Keratinocyte (primary cell): Measurements from ENCODE around the gene C1orf174. TPM values are rescaled to one million over a fixed set of nuclear protein-coding genes. Genes with fewer than 3 reads are reported as not detected.
"Not testable (repeated sequence)": the region's sequence is repeated elsewhere in the genome, so short reads cannot be mapped to it uniquely, and the experiment has no call there.

Experiments used
- DNase-seq: peaks from one replicate; pipeline ENCODE4 v3.0.0-alpha.2; 2011; ENCODE audit warnings: low read depth, missing footprints, low spot score
- FAIRE-seq: peaks from 2 replicates; lab custom pipeline; 2011; peaks lifted over from hg19 to GRCh38; lab: Jason Lieb, UNC
- H2AFZ ChIP-seq: 2 replicates; pipeline ENCODE4 v1.6.0; 2012; ENCODE audit warnings: low read length, control low read depth, inconsistent platforms; ENCODE audit not compliant: control insufficient read depth
- H3K27ac ChIP-seq: 2 replicates; pipeline ENCODE4 v1.5.1; 2011; ENCODE audit warnings: low read length; ENCODE audit not compliant: control insufficient read depth, insufficient read depth
- H3K27me3 ChIP-seq: 3 replicates; pipeline ENCODE4 v1.6.0; 2011; ENCODE audit warnings: low read length; ENCODE audit not compliant: control insufficient read depth, insufficient read depth; ENCODE audit errors: extremely low read depth
- H3K36me3 ChIP-seq, 2 experiments: 2 replicates in 1 of 2; 3 replicates in 1 of 2; pipeline ENCODE4 v1.5.1; 2011; ENCODE audit warnings: low read length in 2 of 2, mild to moderate bottlenecking in 1 of 2; ENCODE audit not compliant: control insufficient read depth in 2 of 2, insufficient read depth in 2 of 2; ENCODE audit errors: extremely low read depth in 1 of 2
- H3K4me1 ChIP-seq: 3 replicates; pipeline ENCODE4 v1.5.1; 2011; ENCODE audit warnings: low read length; ENCODE audit not compliant: control insufficient read depth, insufficient read depth; ENCODE audit errors: extremely low read depth
- H3K4me2 ChIP-seq: 3 replicates; pipeline ENCODE4 v1.6.0; 2011; ENCODE audit warnings: low read depth, low read length; ENCODE audit not compliant: control insufficient read depth, insufficient read depth; ENCODE audit errors: extremely low read depth
- H3K4me3 ChIP-seq, 3 experiments: fragments of 200-600 bp in 1 of 3; sonication (generic) in 1 of 3; 2 replicates in 2 of 3; 3 replicates in 1 of 3; pipeline ENCODE4 v1.5.1; 2011 to 2016; ENCODE audit warnings: low read length in 3 of 3, mild to moderate bottlenecking in 3 of 3, control low read depth in 2 of 3, inconsistent platforms in 1 of 3, low read depth in 1 of 3, mixed read lengths in 1 of 3, mixed run types in 1 of 3, moderate library complexity in 1 of 3; ENCODE audit not compliant: control insufficient read depth in 2 of 3, insufficient read depth in 2 of 3; ENCODE audit errors: extremely low read depth in 1 of 3
- H3K79me2 ChIP-seq: 2 replicates; pipeline ENCODE4 v1.6.0; 2012; ENCODE audit warnings: low read length; ENCODE audit not compliant: control insufficient read depth, insufficient read depth
- H3K9ac ChIP-seq: 3 replicates; pipeline ENCODE4 v1.6.0; 2011; ENCODE audit warnings: low read length; ENCODE audit not compliant: control insufficient read depth, insufficient read depth; ENCODE audit errors: extremely low read depth
- H3K9me1 ChIP-seq: 3 replicates; pipeline ENCODE4 v1.6.0; 2011; ENCODE audit warnings: low read length; ENCODE audit not compliant: control insufficient read depth, insufficient read depth; ENCODE audit errors: extremely low read depth
- H3K9me3 ChIP-seq: 2 replicates; pipeline ENCODE4 v1.5.1; 2012; ENCODE audit warnings: low read depth, low read length; ENCODE audit not compliant: control insufficient read depth
- H4K20me1 ChIP-seq: 3 replicates; pipeline ENCODE4 v1.6.0; 2011; ENCODE audit warnings: low read length; ENCODE audit not compliant: control insufficient read depth, insufficient read depth; ENCODE audit errors: extremely low read depth
- EZH2 ChIP-seq: IDR thresholded peaks from one replicate; pipeline ENCODE4 v1.6.1; 2012; ENCODE audit warnings: inconsistent platforms, mild to moderate bottlenecking, low read length, moderate library complexity
- dilution Hi-C: fragments of 300-500 bp; cut with MboI; formaldehyde crosslinking; loops from one replicate; pipeline ENCODE4 v1.7.0; 2020; ENCODE audit warnings: low sequenced_read_pairs; ENCODE audit not compliant: extremely low pct_ligation_motif_present
- polyA plus RNA-seq, 5 experiments: library from polyadenylated mRNA; depleted of rRNA in 3 of 5; stranded (reverse) in 3 of 5; stranded (forward) in 1 of 5; unstranded in 1 of 5; fragments of >200 nt; gene quantifications; 1 replicate in 1 of 5; 2 replicates in 3 of 5; 3 replicates in 1 of 5; pipeline versions ENCODE4 v1.2.1 to v1.2.3, GENCODE V29; 2011 to 2012; ENCODE audit warnings: missing spikeins in 2 of 5, low read depth in 1 of 5, low replicate concordance in 1 of 5
- TF ChIP-seq, protein P1 (sequence below), 3 experiments: IDR thresholded peaks in 1 of 3; conservative IDR thresholded peaks in 1 of 3; optimal IDR thresholded peaks in 1 of 3; 2 replicates in 2 of 3; 3 replicates in 1 of 3; pipeline versions ENCODE3 to v1.5.1; 2011; ENCODE audit warnings: low read length in 3 of 3, mild to moderate bottlenecking in 3 of 3, moderate library complexity in 2 of 3, control low read depth in 1 of 3, inconsistent platforms in 1 of 3; ENCODE audit not compliant: insufficient read depth in 2 of 3; ENCODE audit errors: extremely low read depth in 1 of 3

Gene C1orf174
- polyA plus RNA-seq, 1 donor (not counting 4 experiments of a cell fraction or from before 2014, with no cell fraction given): 26.8 TPM

DNA sequence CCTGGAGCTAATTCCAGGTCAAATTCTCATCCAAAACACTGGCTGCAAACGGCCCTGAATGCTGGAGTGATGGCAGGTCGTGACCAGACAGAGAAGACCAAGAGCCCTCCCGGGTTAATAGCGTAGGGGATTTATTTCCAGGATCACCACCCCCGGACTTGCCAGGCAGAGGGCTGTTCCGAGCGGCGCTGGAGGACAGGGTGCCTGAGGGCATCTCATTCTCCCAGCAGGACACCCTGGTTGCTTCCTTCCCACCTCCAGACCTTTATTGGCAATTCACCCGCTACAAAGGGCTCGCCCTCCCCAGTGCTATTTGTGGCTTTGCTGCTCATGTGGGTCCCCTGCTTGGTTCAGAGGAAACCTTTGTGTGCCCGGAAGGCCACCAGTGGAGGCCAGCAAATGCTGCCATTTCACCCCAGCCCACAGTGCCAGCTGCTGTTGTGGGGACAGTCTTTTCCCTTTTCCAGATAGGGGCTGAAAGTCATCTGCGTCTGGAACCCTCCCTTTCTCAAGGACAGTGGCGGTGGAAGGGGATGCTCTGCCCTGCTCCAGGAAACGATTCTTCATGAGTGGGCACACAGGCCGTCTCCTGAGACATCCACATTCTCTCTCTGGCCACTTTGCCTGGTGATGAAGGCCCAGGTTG, 19.0 kb upstream of the C1orf174 start:
- H3K36me3 ChIP-seq: no peaks in the 10 kb centered on the region
- H3K9me1 ChIP-seq: no peaks in the 10 kb centered on the region
- DNase-seq (no peak), FAIRE-seq (no peak)
- H3K79me2 ChIP-seq: no peaks in the 10 kb centered on the region
- H3K4me2 ChIP-seq: no peak overlapping the region
- H3K9me3 ChIP-seq: no peaks in the 10 kb centered on the region
- dilution Hi-C loops: no loop called here
- no peak overlapping the region for H3K27ac ChIP-seq
- no peak overlapping the region for H3K4me3 ChIP-seq
- no peak overlapping the region for H2AFZ ChIP-seq
- no peak overlapping the region for H3K9ac ChIP-seq
- TF ChIP-seq, protein P1, sequence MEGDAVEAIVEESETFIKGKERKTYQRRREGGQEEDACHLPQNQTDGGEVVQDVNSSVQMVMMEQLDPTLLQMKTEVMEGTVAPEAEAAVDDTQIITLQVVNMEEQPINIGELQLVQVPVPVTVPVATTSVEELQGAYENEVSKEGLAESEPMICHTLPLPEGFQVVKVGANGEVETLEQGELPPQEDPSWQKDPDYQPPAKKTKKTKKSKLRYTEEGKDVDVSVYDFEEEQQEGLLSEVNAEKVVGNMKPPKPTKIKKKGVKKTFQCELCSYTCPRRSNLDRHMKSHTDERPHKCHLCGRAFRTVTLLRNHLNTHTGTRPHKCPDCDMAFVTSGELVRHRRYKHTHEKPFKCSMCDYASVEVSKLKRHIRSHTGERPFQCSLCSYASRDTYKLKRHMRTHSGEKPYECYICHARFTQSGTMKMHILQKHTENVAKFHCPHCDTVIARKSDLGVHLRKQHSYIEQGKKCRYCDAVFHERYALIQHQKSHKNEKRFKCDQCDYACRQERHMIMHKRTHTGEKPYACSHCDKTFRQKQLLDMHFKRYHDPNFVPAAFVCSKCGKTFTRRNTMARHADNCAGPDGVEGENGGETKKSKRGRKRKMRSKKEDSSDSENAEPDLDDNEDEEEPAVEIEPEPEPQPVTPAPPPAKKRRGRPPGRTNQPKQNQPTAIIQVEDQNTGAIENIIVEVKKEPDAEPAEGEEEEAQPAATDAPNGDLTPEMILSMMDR (optimal IDR thresholded peaks at IDR 0.05 in 1 of 3, IDR thresholded peaks at IDR 0.05 in 1 of 3, conservative IDR thresholded peaks at IDR 0.05 in 1 of 3; ENCODE audit: extremely low read depth in 1 of 3, insufficient read depth in 2 of 3, low read length in 3 of 3): no peak
- TF ChIP-seq EZH2: no peak
- H3K4me1 ChIP-seq: no peaks in the 10 kb centered on the region
- H4K20me1 ChIP-seq: no peaks in the 10 kb centered on the region
- no peaks in the 10 kb centered on the region for H3K27me3 ChIP-seq

DNA sequence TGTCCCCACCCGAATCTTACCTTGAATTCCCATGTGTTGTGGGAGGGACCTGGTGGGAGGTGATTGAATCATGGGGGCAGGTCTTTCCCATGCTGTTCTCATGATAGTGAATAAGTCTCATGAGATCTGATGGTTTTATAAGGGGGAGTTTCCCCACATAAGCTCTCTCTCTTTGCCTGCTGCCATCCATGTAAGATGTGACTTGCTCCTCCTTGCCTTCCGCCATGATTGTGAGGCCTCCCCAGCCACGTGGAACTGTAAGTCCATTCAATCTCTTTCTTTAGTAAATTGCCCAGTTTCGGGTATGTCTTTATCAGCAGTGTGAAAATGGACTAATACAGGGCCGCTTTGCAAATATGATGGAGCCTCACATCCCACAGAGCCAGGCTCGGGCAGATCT, 18.3 kb upstream of the C1orf174 start:
- H3K4me2 ChIP-seq, H3K79me2 ChIP-seq, dilution Hi-C loops, H4K20me1 ChIP-seq, H3K9me1 ChIP-seq, DNase-seq, H3K27ac ChIP-seq, H3K9me3 ChIP-seq, FAIRE-seq, H2AFZ ChIP-seq, H3K27me3 ChIP-seq, H3K9ac ChIP-seq, H3K4me3 ChIP-seq, H3K36me3 ChIP-seq, H3K4me1 ChIP-seq: not testable (repeated sequence)

DNA sequence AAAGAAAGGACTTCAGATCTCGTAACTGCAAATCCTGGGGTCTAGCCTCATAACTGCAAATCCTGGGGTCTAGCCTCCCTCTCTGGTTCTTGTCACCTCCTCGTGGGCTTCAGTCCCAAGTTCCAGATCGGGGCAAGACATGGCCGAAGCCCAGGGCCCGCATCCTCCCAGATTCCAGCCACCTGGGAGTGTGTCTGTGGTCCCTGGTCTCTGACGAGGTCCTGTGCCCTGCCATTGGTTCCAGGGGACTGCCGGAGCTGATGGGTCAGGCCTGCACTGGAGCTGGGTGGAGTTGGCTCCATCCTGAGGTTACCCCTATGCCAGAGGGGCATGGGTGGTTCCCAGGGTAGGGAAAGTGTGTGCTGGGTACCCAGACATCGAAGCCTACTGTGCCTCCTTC, 17.7 kb upstream of the C1orf174 start:
- no peak for TF ChIP-seq EZH2
- TF ChIP-seq, protein P1 (optimal IDR thresholded peaks at IDR 0.05 in 1 of 3, IDR thresholded peaks at IDR 0.05 in 1 of 3, conservative IDR thresholded peaks at IDR 0.05 in 1 of 3; ENCODE audit: extremely low read depth in 1 of 3, insufficient read depth in 2 of 3, low read length in 3 of 3): no peak

More for the DNA sequence above, 17.7 kb upstream of the C1orf174 start:
- no peaks in the 10 kb centered on the region for H3K27me3 ChIP-seq
- H4K20me1 ChIP-seq: no peaks in the 10 kb centered on the region
- H2AFZ ChIP-seq: no peak overlapping the region
- dilution Hi-C loops: no loop called here
- H3K79me2 ChIP-seq: no peaks in the 10 kb centered on the region
- H3K9me1 ChIP-seq: no peaks in the 10 kb centered on the region
- H3K4me2 ChIP-seq: no peak overlapping the region
- H3K9me3 ChIP-seq: no peaks in the 10 kb centered on the region
- no peak overlapping the region for H3K27ac ChIP-seq
- H3K9ac ChIP-seq: no peak overlapping the region
- H3K4me1 ChIP-seq: no peaks in the 10 kb centered on the region
- no peak for DNase-seq
- no peaks in the 10 kb centered on the region for H3K36me3 ChIP-seq
- FAIRE-seq: no peak
- H3K4me3 ChIP-seq: no peak overlapping the region
